ENCODE results near the gene CDT1.
A peak's percentile ranks its signal among the peaks of the same experiment; 100 is the strongest.
"Not testable (repeated sequence)": the region's sequence is repeated elsewhere in the genome, so short reads cannot be mapped to it uniquely, and the experiment has no call there.

Gene CDT1

GRCh38 chr16:88768071-88768783, 35.4 kb upstream of the CDT1 start:
- DNase-seq (ENCODE audit: low read depth in 2 of 2), result no peak

- no peak for DNase-seq (ENCODE audit: low read depth in 2 of 2)
Measured at GRCh38 chr16:88769617-88770460, 33.8 kb upstream of the CDT1 start.

- DNase-seq (ENCODE audit: low read depth in 2 of 2), result no peak
Measured at GRCh38 chr16:88770461-88771293, 32.9 kb upstream of the CDT1 start.

GRCh38 chr16:88771294-88771772, 32.3 kb upstream of the CDT1 start:
- no peak for DNase-seq (ENCODE audit: low read depth in 2 of 2)

DNA sequence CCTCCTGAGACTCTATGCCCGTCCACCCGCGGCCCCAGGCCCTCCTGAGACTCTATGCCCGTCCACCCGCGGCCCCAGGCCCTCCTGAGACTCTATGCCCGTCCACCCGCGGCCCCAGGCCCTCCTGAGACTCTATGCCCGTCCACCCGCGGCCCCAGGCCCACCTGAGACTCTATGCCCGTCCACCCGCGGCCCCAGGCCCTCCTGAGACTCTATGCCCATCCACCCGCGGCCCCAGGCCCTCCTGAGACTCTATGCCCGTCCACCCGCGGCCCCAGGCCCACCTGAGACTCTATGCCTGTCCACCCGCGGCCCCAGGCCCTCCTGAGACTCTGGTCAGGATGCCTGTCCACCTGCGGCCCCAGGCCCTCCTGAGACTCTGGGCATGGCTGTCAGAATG, 31.8 kb upstream of the CDT1 start:
- DNase-seq (ENCODE audit: low read depth in 2 of 2), result not testable (repeated sequence)

- peak; percentile 77 to 81 for DNase-seq (ENCODE audit: low read depth in 2 of 2)
Measured at GRCh38 chr16:88772871-88773811, 30.4 kb upstream of the CDT1 start.

GRCh38 chr16:88773812-88774291, 29.7 kb upstream of the CDT1 start:
- no peak for DNase-seq (ENCODE audit: low read depth in 2 of 2)

DNA sequence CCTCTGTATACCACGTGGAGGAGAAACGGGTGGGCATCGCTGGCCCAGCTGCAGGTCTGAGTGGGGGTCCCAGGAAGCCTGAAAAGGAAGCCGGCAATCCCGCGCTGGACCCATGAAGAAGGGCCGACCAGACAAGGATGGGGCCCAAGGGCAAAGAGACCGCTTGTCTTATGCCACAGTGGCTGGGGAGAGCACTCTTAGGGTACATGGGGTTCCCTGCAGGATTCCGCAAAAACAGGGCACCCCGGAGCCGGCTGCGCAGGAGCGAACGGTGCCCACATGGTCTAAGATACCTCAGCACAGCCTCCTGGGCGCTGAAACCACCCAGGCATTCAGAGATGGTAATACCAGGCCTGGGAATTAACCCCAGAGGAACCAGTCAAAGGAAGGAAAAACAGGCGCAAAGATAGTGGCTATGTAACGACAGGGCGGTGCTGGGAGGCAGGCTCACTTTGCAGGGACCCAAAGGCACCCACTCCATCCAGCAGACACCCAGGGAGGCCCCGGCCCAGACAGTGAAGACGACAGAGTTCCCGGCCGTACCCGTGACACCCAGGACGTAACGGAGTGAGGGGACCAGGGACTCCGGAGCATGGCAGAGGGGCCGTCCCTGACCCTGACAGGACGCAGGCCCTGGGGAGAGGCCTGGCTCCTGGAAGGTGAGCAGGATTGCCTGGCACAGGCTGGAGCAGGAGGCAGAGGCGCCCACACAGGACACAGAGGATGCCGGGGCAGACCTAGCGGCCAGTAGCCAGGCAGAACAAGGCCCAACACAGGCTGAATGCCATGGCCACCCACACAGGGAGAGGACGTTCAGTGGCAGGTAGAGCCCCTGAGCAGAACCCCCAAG, 28.8 kb upstream of the CDT1 start:
- no peak for DNase-seq (ENCODE audit: low read depth in 2 of 2)

GRCh38 chr16:88775825-88776224, 27.8 kb upstream of the CDT1 start:
- DNase-seq (ENCODE audit: low read depth in 2 of 2), result no peak

DNA sequence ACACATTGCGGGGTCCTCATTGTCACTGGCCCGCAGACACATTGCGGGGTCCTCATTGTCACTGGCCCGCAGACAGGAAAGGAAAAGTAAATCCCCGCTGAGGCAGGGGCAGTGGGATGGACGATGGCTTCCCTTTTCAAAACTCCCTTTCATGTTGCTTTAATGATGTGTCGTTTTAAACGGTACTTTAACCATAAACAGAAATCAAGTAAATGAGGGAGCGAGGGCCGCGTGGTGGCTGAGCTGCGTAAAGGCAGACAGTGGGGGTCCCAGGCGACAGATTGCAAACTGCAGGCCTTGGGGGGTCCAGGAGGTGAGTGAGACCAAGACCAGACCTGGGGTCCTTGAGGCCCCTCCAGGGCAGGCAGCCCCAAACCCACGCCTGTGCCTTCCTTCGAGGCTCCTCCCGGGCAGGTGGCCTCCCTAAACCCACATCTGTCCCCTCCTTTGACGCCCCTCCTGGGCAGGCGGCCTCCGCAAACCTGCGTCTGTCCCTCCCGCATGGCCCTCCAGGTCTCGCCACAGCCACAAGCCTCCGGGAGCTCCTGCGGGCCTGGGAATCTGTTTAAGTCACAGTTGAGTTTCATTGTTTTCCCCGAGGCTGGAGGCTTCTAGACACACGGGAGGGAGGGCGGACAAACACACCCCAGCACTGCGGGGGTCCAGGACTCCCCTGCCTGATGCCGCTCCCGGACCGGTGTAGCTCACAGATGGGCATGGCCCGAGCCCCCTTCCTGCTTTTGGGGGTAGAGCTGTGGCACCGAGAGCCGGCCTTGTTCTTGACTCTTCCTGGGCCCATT, 25.9 kb upstream of the CDT1 start:
- DNase-seq (ENCODE audit: low read depth in 2 of 2), result no peak

- no peak for DNase-seq (ENCODE audit: low read depth in 2 of 2)
Measured at GRCh38 chr16:88778271-88778525, 25.4 kb upstream of the CDT1 start.

DNA sequence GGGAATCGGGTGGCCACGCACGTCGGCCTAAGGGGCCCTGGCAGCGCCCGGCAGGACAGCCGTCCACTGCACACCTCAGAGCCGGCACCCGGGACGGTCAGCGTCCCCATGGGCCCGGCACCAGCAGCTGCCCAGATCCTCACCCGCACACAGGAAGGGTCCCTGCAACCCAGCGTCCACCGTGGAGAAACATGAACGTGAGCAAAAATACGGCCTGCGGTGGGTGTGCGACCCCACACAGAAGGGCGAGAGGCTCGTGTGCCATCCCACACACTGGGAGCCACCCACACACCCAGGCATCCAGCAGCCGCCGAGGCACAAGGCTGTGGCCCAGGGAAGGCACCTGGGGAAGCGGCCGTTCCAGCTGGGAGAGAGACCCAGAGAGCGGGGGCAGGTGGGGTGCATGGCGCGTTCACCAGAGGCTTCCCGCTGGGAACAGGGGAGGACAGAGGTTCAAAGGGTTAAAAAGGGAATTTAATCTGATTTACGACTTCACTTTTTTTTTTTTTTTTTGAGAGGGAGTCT, 25.0 kb upstream of the CDT1 start:
- DNase-seq (ENCODE audit: low read depth in 2 of 2), result no peak

GRCh38 chr16:88779406-88780141, 24.0 kb upstream of the CDT1 start:
- no peak for DNase-seq (ENCODE audit: low read depth in 2 of 2)

- no peak for DNase-seq (ENCODE audit: low read depth in 2 of 2)
Measured at GRCh38 chr16:88780142-88781062, 23.2 kb upstream of the CDT1 start.

DNA sequence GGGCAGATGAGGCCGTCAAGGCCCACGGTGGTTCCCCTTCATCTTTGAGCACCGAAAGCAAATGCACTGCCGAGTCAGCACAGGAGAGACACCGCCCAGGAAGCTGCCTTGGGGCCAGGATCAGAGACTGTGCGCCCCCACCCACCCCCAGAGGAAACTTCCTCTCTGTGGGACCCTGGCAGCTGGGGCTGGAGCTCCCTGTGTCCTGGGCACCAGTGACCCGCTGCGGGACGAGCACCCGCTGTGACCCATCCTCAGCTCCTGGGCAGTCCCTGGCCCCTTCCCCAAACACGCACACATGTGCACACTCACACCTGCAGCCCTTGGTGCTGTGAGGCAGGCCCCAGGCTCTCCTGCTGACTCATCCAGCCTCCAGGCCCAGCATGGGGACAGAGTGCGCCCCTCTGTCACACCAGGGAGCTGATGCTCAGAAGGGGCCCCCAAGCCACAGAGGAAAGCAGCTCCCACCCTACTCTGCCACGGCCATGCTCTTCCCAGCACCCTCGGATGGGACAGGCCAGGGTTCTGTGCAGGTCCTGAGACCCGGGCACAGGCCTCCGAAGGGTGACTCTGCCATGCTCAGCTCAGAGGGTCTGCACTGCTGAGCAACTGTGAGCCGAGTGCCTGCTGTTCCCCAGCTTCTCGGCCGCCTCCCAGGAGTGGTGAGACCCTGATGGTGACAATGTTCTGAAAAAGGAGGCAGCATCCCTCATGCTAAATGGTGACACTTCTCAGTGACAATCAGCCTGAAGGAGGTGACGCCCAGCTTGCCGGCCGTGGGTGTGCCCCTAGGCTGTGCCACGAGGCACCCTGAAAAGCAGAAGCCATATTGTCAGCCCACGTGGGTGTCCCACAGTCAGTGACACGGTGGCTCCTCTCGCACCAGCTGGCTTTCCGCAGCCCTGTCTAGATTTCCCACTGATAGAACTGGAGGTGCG, 22.2 kb upstream of the CDT1 start:
- DNase-seq (ENCODE audit: low read depth in 2 of 2), result no peak

Data from fibroblast of skin of left quadriceps (primary cell).